Transverse colon (tissue), 3 donors: ENCODE data around the gene CDH22.

Experiments used
- CTCF ChIP-seq, 5 experiments: fragments of 200-600 bp in 3 of 5; fragments of 450-650 bp in 2 of 5; sonication (generic) in 3 of 5; IDR thresholded peaks; 1 replicate in 2 of 5; 2 replicates in 3 of 5; pipeline ENCODE4 v1.5.1; 2016 to 2017; ENCODE audit warnings: antibody characterized with exemption in 5 of 5, inconsistent platforms in 3 of 5, mild to moderate bottlenecking in 2 of 5, moderate library complexity in 1 of 5
- POLR2A ChIP-seq: fragments of 450-650 bp; IDR thresholded peaks from one replicate; pipeline ENCODE4 v1.6.1; 2016; ENCODE audit warnings: antibody characterized with exemption, mild to moderate bottlenecking, moderate library complexity

- no peak for TF ChIP-seq CTCF (IDR thresholded peaks at IDR 0.05)
- no peak for TF ChIP-seq POLR2A
Measured at GRCh38 chr20:46272389-46273047, 35.8 kb downstream of the CDH22 start.
